Stimulated activated CD4-positive, alpha-beta T cell treated with anti-CD3 and anti-CD28 coated beads, Interleukin-12 subunit alpha, Interleukin-12 subunit beta, amount 100 ng/mL, for 24 hours (primary cell): ENCODE data around the gene TSGA10.
"Not testable (repeated sequence)": the region's sequence is repeated elsewhere in the genome, so short reads cannot be mapped to it uniquely, and the experiment has no call there.

ENCODE experiments used
- DNase-seq, 2 experiments: peaks; one replicate each; pipeline ENCODE4 v3.0.0-alpha.2; 2020; ENCODE audit warnings: low read depth in 2 of 2

TSGA10 gene

GRCh38 chr2:99152199-99152895 is 2.4 kb downstream of the TSGA10 start:
- no peak for DNase-seq

GRCh38 chr2:99150706-99151105 is 4.0 kb downstream of the TSGA10 start:
- no peak for DNase-seq

GRCh38 chr2:99141110-99142108 is 13.3 kb downstream of the TSGA10 start, which contains the start of gene C2orf15:
Gene C2orf15 (plus strand): TSS chr2:99141707. CDS start chr2:99150559, 8,852 bp downstream.
- DNase-seq: peak; percentile 93 to 96

GRCh38 chr2:99140860-99141109 is 14.0 kb downstream of the TSGA10 start:
- DNase-seq: no peak

- no peak for DNase-seq
Observed at GRCh38 chr2:99140056-99140859, 14.5 kb downstream of the TSGA10 start.

- DNase-seq: no peak
Observed at GRCh38 chr2:99139003-99139402, 15.7 kb downstream of the TSGA10 start.

- DNase-seq: not testable (repeated sequence)
Observed at GRCh38 chr2:99135044-99135556, 19.6 kb downstream of the TSGA10 start.

GRCh38 chr2:99127981-99128380 is 26.8 kb downstream of the TSGA10 start:
- no peak for DNase-seq

- DNase-seq: no peak
Observed at GRCh38 chr2:99112617-99113016, 42.1 kb downstream of the TSGA10 start.

GRCh38 chr2:99111945-99112344 is 42.8 kb downstream of the TSGA10 start:
- DNase-seq: no peak

GRCh38 chr2:99111236-99111635 is 43.5 kb downstream of the TSGA10 start:
- DNase-seq: no peak

GRCh38 chr2:99106913-99107312 is 47.8 kb downstream of the TSGA10 start:
- no peak for DNase-seq

GRCh38 chr2:99104006-99104405 is 50.7 kb downstream of the TSGA10 start:
- no peak for DNase-seq

GRCh38 chr2:99101697-99102096 is 53.0 kb downstream of the TSGA10 start:
- DNase-seq: no peak

GRCh38 chr2:99096728-99097127 is 58.0 kb downstream of the TSGA10 start:
- DNase-seq: no peak

- DNase-seq: no peak
Observed at GRCh38 chr2:99088017-99088416, 66.7 kb downstream of the TSGA10 start.

GRCh38 chr2:99086385-99086784 is 68.4 kb downstream of the TSGA10 start:
- no peak for DNase-seq

- no peak for DNase-seq
Observed at GRCh38 chr2:99085421-99085820, 69.3 kb downstream of the TSGA10 start.

- DNase-seq: no peak
Observed at GRCh38 chr2:99084256-99084655, 70.5 kb downstream of the TSGA10 start.

GRCh38 chr2:99081891-99082290 is 72.9 kb downstream of the TSGA10 start:
- no peak for DNase-seq

GRCh38 chr2:99079226-99079625 is 75.5 kb downstream of the TSGA10 start:
- DNase-seq: no peak

- DNase-seq: no peak
Observed at GRCh38 chr2:99072551-99072950, 82.2 kb downstream of the TSGA10 start.
